Measurements from ENCODE around the gene SEL1L.
"Not testable (repeated sequence)": the region's sequence is repeated elsewhere in the genome, so short reads cannot be mapped to it uniquely, and the experiment has no call there.

Gene SEL1L

DNA sequence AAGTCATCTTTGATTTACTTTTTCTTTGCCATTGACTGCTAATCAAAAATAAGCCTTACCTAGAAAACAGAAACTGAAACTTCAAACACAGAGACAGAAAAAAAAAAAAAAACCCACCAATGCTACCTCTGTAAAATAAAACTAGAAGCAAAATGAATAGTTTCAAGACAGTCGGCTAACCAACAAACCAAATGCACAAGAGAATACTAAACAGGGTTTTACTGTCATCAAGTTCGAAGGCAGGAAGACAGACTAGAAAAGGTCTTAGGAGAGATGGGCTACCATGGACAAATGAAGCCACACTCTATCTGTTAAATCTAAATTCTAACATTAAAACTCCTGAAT is 59.5 kb downstream of the SEL1L start:
- DNase-seq (ENCODE audit: low read depth in 2 of 2) = no peak

DNA sequence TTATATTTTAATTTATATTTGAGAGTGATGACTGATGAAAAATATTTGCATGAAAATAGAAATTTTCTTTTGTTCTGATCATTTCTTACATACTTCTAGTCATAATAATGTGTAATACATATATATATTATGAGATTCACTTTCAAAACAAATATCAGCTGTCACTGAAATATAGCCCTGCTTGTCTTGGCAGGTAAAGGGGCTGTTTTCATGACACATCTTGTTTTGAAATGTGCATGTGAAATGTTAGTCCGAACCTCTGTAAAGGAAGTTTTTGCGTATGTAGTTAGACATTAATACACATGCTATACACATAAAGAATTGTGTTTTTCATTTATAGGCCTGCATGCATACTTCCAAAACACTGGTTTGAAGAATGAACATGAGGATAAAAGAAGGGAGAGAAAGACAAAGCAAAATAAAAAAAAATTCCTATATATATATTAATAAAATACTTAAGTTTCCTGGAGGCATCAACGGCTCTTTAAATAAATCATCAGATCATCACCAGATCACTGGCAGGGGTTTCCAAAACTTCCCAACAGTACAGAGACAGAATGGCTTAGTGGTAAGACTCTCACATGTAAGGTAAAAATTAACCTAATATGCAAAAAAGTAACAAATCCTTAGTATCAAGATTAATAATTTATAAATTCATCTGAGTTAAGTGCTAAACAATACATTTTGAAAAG is 60.1 kb downstream of the SEL1L start:
- no peak for DNase-seq (ENCODE audit: low read depth in 2 of 2)

DNA sequence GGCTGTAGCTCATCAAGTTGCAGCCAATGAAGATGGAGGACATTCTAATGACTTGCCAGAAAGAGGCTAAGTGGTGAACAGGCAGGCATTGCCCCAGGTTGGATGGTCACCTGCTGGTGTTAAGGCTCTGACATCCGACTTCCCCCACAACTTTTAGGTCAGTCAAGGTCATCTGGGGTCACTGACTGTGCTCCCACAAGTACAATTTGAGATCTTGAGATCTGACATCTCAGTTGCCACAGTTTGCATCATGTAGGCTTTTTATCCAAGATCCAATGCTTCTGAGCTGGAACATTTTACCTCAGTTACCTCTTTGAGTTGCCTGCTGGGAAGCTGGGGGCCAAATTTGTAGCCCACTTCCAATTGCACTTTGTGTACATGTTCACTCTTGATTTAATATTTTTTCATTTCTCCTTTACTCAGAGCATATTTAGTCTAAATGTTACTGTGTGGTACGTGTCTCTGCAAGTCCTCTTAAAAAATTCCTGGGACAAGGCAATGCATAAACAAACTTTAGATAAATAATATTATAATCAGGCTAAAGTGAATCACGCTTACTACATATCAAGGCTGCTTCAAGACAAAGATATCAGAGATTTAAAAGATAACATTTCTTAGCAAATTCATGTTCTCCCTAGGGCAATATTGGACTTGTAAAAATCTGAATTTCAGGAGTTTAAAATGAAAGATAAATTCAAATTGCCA is 61.4 kb downstream of the SEL1L start:
- no peak for DNase-seq (ENCODE audit: low read depth in 2 of 2)

DNA sequence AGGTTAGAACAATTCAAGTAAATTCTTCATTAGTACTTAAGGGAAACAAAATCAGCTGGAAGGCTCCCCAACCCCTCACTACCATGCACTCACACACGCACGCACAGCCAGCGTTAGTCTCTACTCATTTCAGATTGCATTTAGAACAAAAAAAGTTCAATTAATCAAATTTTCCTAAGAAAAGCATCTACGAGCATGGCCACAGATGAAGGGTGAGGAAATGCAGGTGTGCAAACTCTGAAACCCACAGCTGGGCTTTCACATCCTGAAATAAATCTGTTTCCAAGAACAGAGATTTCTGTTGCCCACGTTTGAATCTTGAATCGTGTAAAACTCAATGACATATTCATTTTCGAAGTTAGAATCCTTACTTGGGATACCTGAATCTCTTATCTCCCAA is 62.6 kb downstream of the SEL1L start:
- no peak for DNase-seq (ENCODE audit: low read depth in 2 of 2)

DNA sequence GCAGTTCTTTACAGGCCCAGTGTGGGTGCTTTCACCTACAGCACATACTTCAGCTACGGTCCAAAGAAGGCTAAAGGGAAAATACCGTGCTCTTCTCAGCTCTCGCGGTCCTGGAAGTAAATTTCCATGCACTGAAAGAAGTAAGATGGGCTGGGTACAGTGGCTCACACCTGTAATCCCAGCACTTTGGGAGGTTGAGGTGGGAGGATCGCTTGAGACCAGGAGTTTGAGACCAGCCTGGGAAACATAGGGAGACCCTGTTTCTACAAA is 63.2 kb downstream of the SEL1L start:
- DNase-seq (ENCODE audit: low read depth in 2 of 2) = not testable (repeated sequence)

DNA sequence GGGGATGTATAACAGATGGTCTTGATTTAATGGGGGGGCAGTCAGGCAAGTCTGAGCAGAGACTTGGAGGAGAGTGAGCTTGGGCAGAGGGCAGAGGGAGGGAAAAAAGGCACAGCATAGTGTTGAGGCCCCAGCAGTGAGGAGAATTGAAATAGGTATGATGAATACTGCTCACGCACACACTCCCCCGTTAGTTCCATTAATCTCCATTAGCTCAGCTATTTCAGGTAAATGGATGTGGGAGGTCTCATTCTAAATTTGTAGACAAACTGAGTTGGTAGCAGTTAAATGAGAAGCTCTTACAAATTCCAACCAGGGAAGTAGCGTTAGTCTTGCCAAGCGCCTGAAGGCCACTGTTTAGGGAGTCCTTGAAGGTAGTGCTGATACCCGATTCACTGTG is 66.8 kb downstream of the SEL1L start:
- no peak for DNase-seq (ENCODE audit: low read depth in 2 of 2)

DNA sequence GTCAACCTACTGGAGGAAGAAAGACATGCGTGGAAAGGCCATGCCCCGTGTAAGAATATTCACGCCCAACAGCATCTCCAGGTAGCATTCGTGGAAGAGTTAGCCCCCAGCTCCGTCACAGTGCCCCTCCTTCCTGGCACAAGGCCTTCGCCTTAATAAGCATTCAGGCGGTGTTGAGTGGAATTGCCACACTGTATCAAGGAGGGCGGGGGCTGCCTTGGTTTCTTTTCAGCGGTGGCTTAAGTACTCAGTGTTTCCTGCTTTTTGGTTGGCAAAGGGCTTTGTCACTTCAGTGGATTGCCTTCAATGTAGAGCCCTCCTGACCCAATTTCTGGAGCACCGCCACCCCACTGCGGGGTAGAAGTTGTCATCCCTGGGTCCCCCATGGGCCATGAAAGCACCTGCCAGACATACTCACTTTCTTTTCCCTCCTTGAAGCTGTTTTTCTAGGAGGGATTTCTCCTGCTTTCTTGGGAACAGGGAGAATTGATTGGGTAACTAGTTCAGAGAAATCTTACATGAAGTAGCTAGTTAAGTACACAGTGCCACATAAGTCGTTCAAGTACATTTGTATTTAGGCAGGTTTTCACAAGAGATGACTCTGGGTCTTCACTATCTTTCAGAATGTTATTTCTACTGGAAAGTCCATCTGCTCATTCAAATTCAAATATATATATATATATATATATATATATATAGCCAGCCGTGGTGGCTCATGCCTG is 68.0 kb downstream of the SEL1L start:
- DNase-seq (ENCODE audit: low read depth in 2 of 2) = no peak

DNA sequence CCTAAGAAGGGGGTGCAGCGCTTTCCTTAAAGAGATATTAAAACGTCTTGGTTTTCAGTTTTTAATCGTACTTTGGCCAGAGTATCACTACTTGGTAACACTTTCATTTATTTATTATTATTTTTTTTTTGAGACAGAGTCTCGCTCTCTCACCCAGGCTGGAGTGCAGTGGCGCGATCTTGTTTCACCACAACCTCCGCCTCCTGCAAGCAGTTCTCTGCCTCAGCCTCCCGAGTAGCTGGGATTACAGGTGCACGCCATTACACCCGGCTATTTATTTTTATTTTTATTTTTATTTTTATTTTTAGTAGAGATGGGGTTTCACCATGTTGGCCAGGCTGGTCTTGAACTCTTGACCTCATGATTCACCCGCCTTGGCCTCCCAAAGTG is 68.7 kb downstream of the SEL1L start:
- DNase-seq (ENCODE audit: low read depth in 2 of 2) = not testable (repeated sequence)

DNA sequence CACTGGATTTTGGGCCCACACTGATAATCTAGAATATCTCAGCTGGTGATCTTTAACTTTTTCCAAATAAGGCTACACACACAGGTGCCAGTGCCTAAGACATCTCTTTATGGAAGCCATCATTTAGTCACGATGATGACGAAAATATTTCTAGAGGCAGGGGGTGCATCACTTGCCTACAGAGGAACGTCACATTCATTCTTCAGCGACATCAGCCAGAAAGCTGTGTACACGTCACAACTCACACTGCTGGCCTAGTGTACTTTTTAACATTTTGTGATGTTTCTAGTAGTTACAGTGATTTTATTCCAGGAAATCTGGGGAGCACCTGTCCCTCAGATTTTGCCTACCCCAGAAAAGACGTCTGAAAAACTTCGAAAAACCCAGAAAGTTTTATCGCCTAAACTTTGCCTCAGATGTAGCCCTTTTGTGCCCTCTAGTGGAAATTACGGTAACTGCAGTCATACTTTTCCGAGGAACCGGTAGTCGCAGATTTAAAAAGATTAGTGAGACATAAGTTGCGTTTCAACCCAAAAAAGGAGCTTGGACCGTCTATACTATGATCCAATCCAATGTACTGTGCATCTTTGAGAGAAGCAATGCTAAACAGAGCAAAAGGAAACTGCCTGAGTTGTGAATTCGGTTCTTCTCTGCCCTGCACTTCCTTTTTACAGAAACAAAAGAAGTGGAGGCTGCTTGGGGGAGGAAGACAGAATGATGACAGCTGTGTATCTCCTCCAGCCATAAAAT is 69.2 kb downstream of the SEL1L start:
- peak; percentile 15 to 17 for DNase-seq (ENCODE audit: low read depth in 2 of 2)

DNA sequence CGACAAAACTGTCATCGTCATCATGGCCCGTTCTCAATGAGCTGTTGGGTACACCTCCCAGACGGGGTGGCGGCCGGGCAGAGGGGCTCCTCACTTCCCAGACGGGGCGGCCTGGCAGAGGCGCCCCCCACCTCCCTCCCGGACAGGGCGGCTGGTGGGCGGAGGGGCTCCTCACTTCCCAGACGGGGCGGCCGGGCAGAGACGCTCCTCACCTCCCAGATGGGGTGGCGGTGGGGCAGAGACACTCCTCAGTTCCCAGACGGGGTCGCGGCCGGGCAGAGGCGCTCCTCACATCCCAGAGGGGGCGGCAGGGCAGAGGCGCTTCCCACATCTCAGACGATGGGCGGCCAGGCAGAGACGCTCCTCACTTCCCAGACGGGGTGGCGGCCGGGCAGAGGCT is 71.3 kb downstream of the SEL1L start:
- DNase-seq (ENCODE audit: low read depth in 2 of 2) = not testable (repeated sequence)

DNA sequence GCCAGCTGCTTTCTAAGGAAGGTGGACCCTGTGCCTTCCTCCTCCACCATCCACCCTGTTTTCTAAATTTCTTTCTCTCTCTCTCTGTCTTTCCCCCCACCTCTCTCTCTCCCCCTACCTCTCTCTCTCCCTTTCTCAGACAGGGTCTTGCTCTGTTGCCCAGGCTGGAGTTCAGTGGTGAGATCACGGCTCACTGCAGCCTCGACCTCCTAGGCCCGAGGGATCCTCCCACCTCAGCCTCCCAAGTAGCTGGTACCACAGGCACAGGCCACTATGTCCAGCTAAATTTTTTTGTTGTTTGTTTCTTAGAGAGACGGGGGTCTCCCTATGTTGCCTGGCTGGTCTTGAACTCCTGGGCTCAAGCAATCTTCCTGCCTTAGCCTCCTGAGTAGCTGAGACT is 73.7 kb downstream of the SEL1L start:
- no peak for DNase-seq (ENCODE audit: low read depth in 2 of 2)

DNA sequence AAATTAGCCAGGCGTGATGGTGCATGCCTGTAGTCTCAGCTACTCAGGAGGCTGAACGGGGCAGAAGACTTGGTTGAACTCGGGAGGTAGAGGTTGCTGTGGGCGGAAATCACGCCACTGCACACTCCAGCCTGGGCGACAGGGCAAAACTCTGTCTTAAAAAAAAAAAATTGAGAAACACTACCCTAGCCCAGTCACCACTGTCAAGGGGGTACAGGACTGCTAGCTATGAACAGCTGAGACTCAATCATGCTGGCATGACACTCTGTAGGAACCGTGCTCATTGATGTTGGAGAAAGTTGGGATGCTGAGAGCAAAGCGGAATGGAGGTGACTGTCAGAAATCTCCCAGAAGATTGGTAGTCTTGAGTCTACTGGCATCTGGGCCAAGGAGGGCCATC is 75.3 kb downstream of the SEL1L start:
- no peak for DNase-seq (ENCODE audit: low read depth in 2 of 2)

DNA sequence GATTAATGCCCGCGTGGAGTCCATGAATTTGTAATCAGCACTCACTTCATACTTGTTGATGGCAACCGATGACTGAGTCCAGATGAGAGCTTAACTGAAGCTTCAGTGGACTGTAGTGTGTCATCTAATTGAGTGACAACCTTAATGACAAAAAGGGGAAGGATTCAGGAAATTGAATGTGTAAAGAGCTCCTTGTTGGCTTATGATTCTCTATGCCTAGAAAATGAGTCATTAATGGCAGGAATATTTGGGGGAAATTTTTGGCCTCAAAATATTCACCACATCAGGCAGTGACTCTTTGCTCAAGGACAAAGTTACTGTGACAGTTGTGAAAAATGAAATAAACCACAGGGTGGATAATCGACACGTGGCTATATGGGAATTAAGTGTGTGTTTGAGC is 78.3 kb downstream of the SEL1L start:
- no peak for DNase-seq (ENCODE audit: low read depth in 2 of 2)

DNA sequence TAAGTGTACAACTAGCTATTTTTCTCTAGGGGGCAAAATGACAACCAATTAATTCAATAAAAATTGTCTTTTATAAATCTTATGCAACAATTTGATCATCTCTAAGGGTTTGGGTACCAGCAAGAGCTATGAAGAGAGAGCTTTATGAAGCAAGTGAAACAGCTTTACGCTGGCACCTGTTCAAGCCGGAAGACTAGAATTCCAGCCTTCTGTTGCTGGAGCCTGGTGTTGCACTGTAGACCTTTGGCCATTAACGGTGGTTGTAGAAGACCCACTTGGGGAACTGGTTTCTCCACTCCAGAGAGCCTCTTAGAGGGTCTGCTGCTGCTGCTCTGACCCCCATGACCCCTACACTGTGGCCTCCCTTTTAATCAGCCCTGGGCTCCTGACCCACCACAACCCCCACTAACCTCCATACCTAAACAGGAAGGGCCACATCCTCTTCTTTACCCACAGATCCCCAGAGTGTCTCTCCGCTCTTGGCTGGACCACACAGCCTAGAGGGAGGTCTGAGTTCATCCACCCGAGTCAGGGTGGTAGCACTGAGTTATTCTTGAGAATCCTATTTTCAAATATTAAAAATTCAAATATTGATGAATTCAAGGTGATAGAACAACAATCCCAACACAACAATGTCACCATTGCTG is 79.0 kb downstream of the SEL1L start:
- no peak for DNase-seq (ENCODE audit: low read depth in 2 of 2)

DNA sequence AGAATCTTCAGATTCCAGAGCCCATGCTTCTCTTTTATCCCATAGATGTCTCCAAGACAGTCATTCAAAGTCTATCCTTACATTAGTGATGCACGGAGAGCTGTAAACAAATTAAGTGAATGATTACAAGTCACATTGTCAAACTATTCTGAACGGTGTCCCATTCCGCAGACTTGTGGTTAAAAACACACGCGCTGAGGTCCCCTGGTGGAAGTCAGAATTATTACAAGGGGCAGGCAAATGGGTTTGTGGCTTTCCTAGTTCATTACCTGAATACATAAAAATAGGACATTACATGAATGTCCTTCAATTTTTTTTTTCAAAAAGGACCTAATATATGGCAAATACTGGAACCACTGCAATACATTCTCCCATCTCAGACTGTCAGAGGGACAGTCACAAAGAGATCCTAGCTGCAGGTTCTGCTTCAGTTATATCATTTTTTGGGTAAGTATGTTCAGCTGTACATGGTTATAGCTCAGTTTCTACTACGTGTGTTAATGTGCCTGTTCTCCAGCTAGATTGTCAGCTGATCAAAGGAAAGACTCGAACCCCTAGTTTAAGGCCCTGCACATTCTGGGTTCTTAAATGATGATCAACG is 80.4 kb downstream of the SEL1L start:
- DNase-seq (ENCODE audit: low read depth in 2 of 2) = peak; percentile 18 to 29

DNA sequence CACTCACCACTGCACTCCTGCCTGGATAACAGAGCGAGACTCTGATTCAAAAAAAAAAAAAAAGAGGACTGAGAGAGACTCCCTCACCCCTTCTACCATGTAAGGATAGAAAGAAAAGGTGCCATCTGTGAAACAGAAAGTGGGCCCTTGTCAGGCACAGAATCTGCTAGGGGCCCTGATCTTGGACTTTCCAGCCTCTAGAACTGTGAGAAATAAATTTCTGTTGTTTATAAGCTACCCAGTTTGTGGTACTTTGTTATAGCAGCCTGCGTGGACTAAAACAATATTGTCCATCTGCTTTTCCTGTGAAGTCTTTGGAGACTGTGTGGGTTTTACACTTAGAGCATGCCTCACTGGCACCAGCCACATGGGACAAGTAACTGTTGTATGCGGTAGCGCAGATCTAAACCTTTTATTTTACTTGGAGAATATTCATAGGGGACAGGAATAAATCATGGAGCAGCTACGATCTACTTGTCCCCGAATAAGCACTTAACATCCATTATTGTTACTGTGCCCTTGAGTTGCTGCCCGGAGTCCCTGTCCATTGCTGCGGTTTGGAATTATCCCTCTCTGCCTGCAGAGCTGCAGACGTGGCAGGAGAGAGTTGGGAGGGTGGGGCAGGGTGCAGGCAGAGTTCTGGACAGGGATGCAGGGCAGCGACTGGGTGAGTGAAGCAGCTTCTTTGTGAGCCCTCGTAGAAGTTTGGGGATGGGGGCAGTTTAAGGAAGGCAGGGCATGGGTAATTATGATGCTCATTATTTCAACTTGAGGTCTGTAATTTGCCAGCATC is 81.1 kb downstream of the SEL1L start:
- no peak for DNase-seq (ENCODE audit: low read depth in 2 of 2)

DNA sequence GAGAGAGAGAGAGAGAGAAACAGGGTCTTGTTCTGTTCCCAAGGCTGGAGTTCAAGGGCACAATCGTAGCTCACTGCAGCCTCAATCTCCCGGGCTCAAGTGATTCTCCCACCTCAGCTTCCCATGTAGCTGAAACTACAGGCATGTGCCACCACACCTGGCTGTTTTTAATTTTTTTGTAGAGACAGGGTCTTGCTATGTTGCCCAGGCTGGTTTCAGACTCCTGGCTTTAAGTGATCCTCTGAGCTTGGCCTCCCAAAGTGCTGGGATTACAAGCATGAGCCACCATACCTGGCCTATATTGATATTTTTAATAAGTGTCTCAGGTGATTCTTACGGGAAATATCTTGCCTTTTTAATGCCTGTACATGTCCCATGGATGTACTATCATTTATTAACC is 82.7 kb downstream of the SEL1L start:
- no peak for DNase-seq (ENCODE audit: low read depth in 2 of 2)

DNA sequence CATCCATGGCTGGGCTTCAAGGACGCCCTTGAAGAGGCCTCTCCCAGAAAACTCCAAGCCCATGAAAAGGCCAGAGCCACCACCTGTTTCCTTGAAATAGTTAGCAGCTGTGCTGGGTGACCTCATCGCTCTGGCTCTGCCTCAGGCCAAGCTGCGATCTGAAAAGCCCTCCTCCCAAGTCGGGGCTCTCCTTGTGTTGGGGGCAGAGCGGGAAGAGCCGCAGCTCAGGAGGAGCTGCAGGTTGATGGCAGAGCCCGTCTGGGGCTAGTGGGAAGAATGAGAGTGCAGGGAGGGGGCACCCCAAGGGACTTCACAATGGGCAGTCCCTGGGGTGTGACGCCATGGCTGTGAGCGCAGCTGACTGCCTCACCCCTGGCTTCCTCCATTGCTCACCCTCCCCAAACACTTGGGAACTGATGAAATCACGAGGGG is 83.5 kb downstream of the SEL1L start:
- DNase-seq (ENCODE audit: low read depth in 2 of 2) = no peak

DNA sequence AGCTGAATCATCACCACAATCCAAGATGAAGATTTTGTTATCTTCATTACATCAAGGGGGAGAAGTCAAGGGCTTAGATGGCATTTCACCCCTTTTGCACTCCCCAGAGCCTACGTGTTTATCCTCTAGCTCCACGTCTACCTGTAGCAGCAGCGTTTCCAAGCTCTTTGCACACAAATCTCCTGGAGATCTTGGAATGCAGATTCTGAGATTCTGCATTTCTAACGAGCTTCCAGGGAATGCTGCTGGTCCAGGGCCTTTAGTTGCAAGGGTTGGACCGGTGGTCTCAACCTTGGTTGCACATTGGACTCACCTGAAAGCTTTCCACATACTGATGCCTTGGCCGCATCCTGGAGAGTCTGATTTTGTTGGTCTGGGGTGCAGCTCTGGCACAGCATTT is 84.1 kb downstream of the SEL1L start:
- DNase-seq (ENCODE audit: low read depth in 2 of 2) = no peak

DNA sequence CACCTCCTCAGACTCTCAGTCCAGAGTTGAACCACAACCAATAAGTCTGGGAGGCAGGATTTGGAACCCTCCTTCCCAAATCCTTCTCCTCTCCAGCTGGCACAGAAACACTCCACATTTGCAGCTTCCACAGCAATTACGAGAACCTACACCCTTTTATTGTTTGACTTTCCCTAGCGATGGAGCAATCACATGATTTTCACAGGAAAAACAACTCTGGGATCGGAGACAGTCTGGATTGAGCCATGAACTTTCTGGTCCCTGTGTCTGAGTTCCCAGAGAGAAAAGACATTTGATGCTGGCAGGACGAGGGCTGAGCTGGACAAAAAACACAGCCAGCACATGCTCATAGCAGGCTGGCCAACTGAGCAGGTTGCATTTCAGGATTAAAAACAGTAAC is 84.5 kb downstream of the SEL1L start:
- DNase-seq (ENCODE audit: low read depth in 2 of 2) = no peak
